Skin of body (tissue), 2 donors: Measurements from ENCODE around the gene SMARCE1. TPM values are rescaled to one million over a fixed set of nuclear protein-coding genes. Genes with fewer than 3 reads are reported as not detected.

Experiments
- DNase-seq: peaks from one replicate; lab custom pipeline; 2025; lab: John Stamatoyannopoulos, UW
- total RNA-seq: library from RNA; depleted of rRNA; stranded (reverse); fragments of >200 nt; gene quantifications from one replicate; pipeline ENCODE4 v1.2.3, GENCODE V29; 2014

SMARCE1 gene
- total RNA-seq = 93.7 TPM

GRCh38 chr17:40647624-40648383 is at the start of gene SMARCE1:
TSS of gene SMARCE1 (minus strand) at chr17:40647818. CDS start at chr17:40645802, 2,016 bp downstream.
- DNase-seq = peak; percentile 46

GRCh38 chr17:40697297-40697696 is 49.7 kb upstream of the SMARCE1 start:
- DNase-seq = no peak

GRCh38 chr17:40696651-40697072 is 49.0 kb upstream of the SMARCE1 start:
- DNase-seq = peak; percentile 10

- DNase-seq = no peak
Measured at GRCh38 chr17:40695874-40696472, 48.4 kb upstream of the SMARCE1 start.

GRCh38 chr17:40694584-40694983 is 47.0 kb upstream of the SMARCE1 start:
- no peak for DNase-seq

- no peak for DNase-seq
Measured at GRCh38 chr17:40687106-40687505, 39.5 kb upstream of the SMARCE1 start.

- no peak for DNase-seq
Measured at GRCh38 chr17:40686192-40686591, 38.6 kb upstream of the SMARCE1 start.

- DNase-seq = no peak
Measured at GRCh38 chr17:40680998-40681397, 33.4 kb upstream of the SMARCE1 start.

GRCh38 chr17:40679523-40679907 is 31.9 kb upstream of the SMARCE1 start:
- DNase-seq = no peak

- DNase-seq = no peak
Measured at GRCh38 chr17:40678902-40679522, 31.4 kb upstream of the SMARCE1 start.

- DNase-seq = no peak
Measured at GRCh38 chr17:40675905-40676304, 28.3 kb upstream of the SMARCE1 start.

GRCh38 chr17:40672654-40673053 is 25.0 kb upstream of the SMARCE1 start:
- DNase-seq = no peak

- no peak for DNase-seq
Measured at GRCh38 chr17:40671282-40671681, 23.7 kb upstream of the SMARCE1 start.

GRCh38 chr17:40666331-40666730 is 18.7 kb upstream of the SMARCE1 start:
- DNase-seq = no peak

GRCh38 chr17:40664582-40665333 is 17.1 kb upstream of the SMARCE1 start, which contains the start of gene KRT222:
TSS of gene KRT222 (minus strand) at chr17:40665177. CDS start at chr17:40665099, 78 bp downstream.
- DNase-seq = no peak

GRCh38 chr17:40663252-40663651 is 15.6 kb upstream of the SMARCE1 start:
- no peak for DNase-seq

GRCh38 chr17:40659911-40660310 is 12.3 kb upstream of the SMARCE1 start:
- DNase-seq = no peak

GRCh38 chr17:40658396-40658795 is 10.8 kb upstream of the SMARCE1 start:
- DNase-seq = no peak

- no peak for DNase-seq
Measured at GRCh38 chr17:40651939-40652338, 4.3 kb upstream of the SMARCE1 start.

- peak; percentile 34 for DNase-seq
Measured at GRCh38 chr17:40648384-40648968, 858 bp upstream of the SMARCE1 start.
